ENCODE measurements around the gene DMBX1. TPM values are rescaled to one million over a fixed set of nuclear protein-coding genes. Genes with fewer than 3 reads are reported as not detected.

DMBX1 gene
- total and polyA plus RNA-seq, 9 of the 15 experiments (the other 6 are each of a cell fraction or from before 2014, with no cell fraction given), result 0.25 to 4.3 (median 1.0) TPM

DNA sequence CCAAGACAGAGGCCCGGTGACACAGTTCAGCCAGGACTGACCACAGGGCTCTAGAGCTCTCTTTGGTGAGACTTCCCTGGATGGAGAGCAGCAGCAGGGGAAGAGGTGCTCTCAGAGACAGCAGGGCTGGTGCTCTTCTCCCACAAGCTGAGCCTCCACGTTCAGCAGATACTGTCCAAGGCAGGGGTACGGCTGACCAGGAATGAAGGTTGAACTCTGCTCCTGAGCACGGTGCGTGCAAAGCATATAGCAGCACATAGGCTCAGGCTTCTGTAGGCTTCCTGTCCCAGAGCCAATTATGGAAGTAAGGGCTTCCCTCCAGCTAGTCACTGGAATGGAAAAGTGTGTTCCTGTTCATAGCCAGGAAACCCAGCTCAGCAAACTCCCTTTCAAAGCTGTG, 23.9 kb downstream of the DMBX1 start (continued):
- TF ChIP-seq ATF7 (IDR thresholded peaks at IDR 0.05), result no peak
- TF ChIP-seq, protein P1, sequence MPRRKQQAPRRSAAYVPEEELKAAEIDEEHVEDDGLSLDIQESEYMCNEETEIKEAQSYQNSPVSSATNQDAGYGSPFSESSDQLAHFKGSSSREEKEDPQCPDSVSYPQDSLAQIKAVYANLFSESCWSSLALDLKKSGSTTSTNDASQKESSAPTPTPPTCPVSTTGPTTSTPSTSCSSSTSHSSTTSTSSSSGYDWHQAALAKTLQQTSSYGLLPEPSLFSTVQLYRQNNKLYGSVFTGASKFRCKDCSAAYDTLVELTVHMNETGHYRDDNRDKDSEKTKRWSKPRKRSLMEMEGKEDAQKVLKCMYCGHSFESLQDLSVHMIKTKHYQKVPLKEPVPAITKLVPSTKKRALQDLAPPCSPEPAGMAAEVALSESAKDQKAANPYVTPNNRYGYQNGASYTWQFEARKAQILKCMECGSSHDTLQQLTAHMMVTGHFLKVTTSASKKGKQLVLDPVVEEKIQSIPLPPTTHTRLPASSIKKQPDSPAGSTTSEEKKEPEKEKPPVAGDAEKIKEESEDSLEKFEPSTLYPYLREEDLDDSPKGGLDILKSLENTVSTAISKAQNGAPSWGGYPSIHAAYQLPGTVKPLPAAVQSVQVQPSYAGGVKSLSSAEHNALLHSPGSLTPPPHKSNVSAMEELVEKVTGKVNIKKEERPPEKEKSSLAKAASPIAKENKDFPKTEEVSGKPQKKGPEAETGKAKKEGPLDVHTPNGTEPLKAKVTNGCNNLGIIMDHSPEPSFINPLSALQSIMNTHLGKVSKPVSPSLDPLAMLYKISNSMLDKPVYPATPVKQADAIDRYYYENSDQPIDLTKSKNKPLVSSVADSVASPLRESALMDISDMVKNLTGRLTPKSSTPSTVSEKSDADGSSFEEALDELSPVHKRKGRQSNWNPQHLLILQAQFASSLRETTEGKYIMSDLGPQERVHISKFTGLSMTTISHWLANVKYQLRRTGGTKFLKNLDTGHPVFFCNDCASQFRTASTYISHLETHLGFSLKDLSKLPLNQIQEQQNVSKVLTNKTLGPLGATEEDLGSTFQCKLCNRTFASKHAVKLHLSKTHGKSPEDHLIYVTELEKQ (CRISPR knock-in tag; IDR thresholded peaks at IDR 0.05), result no peak
- no peak for TF ChIP-seq SMAD4 (CRISPR knock-in tag; conservative IDR thresholded peaks at IDR 0.05)

GRCh38 chr1:46515576-46515975, 25.9 kb downstream of the DMBX1 start:
- CTCF ChIA-PET (ENCODE audit: low intra/inter-chr PET ratio), result no interaction called here

More at GRCh38 chr1:46515576-46515975, 25.9 kb downstream of the DMBX1 start:
- Histone ChIP-seq H3K9me3 (replicated peaks; ENCODE audit: control insufficient read depth, insufficient read depth, low read depth, low read length) (no peaks in the 10 kb centered on the region), H3K27ac (ENCODE audit: extremely low read depth, low read depth, low read length) (no peak overlapping the region), H2AFZ (ENCODE audit: low read depth, low read length) (no peak overlapping the region), H3K36me3 (ENCODE audit: control insufficient read depth, insufficient read depth, low read length) (no peaks in the 10 kb centered on the region), H4K20me1 (replicated peaks; ENCODE audit: control insufficient read depth, insufficient read depth, low read length) (no peaks in the 10 kb centered on the region), H3K27me3 (ENCODE audit: control insufficient read depth in 2 of 2, insufficient read depth in 2 of 2, low read length in 2 of 2) (no peaks in the 10 kb centered on the region), H3K9me1 (ENCODE audit: control insufficient read depth, insufficient read depth, low read length) (peaks cover under 1% of the 10 kb centered on the region), H3K9ac (ENCODE audit: insufficient read depth in 1 of 2, low read depth in 2 of 2, low read length in 2 of 2) (peak overlapping the region in 1 of 2 experiments; percentile 18; a peak in 2 of 4 replicates), H3K4me2 (ENCODE audit: insufficient read depth, low read length) (no peak overlapping the region), H3K4me1 (replicated peaks in 1 of 2; ENCODE audit: control insufficient read depth in 2 of 2, insufficient read depth in 2 of 2, low read length in 2 of 2) (peaks cover 42 to 70% of the 10 kb centered on the region in 2 experiments), H3K4me3 (no peak overlapping the region), H3K79me2 (ENCODE audit: control insufficient read depth, insufficient read depth, low read length) (no peaks in the 10 kb centered on the region)
- POLR2A ChIA-PET, result interaction anchor here (0.6 to 2.1 kb wide), 4 partner anchors 8 to 224 kb away, joined by 3 to 5 read pairs (median 4); no protein-coding TSS in a partner anchor
- in situ Hi-C loops (cut with MboI) (no loop called here), intact Hi-C loops (cut with micrococcal nuclease) (no loop called here)
- no TSS peak for BruUV-seq (replicated peaks)
- FAIRE-seq (no peak), ATAC-seq (no peak), DNase-seq (ENCODE audit: extremely low read depth in 1 of 4, low spot score in 3 of 4) (no peak)
- WGBS (ENCODE audit: insufficient coverage, low coverage, missing lambda C conversion rate), result 85% methylated on average over 6 of the region's 6 CpGs
- TF ChIP-seq ZBTB9 (CRISPR knock-in tag; IDR thresholded peaks at IDR 0.05), result no peak
